Embryonic facial prominence (tissue), 1 donor: ENCODE data around the gene MYO10.
"Not testable (repeated sequence)": the region's sequence is repeated elsewhere in the genome, so short reads cannot be mapped to it uniquely, and the experiment has no call there.

Experiments used
- DNase-seq: peaks from one replicate; pipeline ENCODE4 v3.0.0-alpha.2; 2016; ENCODE audit errors: extremely low spot score

The MYO10 gene

DNA sequence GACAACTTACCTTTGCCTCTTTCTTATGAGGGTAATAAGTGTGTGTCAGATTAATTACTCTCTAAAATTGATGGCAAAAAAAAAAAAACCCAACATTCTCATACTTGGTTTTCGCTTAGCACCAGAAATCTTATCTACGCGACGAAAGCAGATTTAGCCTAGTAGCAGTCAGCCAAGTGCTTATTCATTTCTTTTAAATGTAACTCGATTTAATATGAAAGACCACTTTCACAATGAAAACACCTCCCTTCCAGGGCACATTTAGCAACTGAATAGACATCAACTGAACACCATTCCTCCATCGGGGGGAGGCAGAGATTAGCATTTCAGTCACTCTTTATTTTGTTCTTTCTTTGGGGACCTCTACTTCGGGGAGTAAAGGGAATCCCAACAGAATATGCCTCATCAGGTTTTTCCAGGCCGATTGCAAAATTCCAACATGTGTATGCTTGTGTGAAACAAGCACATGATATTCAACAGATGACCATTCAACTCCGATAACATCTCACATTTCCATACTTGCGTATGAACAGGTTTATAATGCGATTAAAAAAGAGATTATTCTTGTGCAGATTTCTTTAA is 195.2 kb downstream of the MYO10 start:
- no peak for DNase-seq

GRCh38 chr5:16740066-16740810 is 195.8 kb downstream of the MYO10 start:
- no peak for DNase-seq

DNA sequence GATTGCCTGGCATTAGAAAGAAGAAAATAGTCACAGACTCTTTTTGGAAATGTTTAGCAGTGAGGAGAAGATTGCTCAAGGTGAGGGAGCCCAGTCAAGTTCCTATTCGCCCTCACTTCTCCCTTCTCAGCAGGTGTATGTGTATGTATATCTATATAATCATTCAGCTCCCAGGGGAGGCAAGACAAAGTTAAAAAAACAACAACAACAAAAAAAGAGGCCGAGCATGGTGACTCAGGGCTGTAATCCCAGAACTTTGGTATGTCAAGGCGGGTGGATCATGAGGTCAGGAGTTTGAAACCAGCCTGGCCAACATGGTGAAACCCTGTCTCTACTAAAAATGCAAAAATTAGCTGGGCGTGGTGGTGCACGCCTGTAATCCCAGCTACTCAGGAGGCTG is 197.7 kb downstream of the MYO10 start:
- not testable (repeated sequence) for DNase-seq

- DNase-seq: no peak
These were observed 198.3 kb downstream of the MYO10 start for GRCh38 chr5:16737620-16738364.

GRCh38 chr5:16737209-16737608 is 198.9 kb downstream of the MYO10 start:
- no peak for DNase-seq

- DNase-seq: no peak
These were observed 199.7 kb downstream of the MYO10 start for GRCh38 chr5:16736158-16736995.

DNA sequence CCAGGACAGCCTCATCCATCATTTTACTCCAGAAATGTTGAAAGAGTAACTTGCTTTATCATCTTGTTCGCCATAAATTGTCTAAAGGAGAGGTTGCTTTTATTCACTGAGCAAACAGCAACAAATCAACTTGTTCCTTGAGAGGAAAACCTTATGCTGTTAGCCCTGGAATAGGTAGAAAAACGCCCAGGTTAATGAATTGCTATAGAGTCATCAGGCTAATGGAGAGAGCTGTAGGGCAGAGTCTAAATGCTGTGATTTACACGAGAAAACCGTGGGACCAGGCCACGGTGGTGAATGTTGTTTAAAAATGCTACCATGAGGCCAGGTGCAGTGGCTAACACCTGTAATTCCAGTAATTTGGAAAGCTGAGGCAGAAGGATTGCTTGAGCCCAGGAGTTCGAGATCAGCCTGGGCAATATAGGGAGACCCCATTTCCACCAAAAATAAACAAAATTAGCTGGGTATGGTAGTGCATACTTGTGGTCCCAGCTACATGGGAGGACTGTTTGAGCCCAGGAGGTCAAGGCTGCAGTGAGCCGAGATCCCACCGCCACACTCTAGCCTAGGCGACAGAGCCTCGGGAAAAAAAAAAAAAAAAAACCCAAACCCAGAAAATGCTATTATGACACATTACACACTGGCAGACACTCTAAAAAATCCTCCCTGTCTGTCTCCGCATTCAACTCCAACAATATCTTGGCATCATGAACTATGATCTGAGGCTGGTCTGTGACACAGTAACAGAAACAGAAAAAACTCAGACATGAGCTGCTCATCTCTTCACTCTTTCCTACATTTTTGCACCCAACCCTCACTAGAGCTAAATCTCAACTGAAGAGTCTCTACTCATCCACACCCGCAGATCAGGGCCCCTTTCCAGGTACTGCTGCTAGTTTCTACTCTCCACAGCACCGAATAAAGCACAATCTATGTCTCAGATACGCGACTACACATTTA is 200.7 kb downstream of the MYO10 start:
- no peak for DNase-seq

- no peak for DNase-seq
These were observed 202.6 kb downstream of the MYO10 start for GRCh38 chr5:16733331-16734006.

GRCh38 chr5:16732356-16732755 is 203.7 kb downstream of the MYO10 start:
- DNase-seq: no peak

- DNase-seq: no peak
These were observed 208.2 kb downstream of the MYO10 start for GRCh38 chr5:16727755-16728325.

GRCh38 chr5:16726538-16726946 is 209.5 kb downstream of the MYO10 start:
- no peak for DNase-seq

DNA sequence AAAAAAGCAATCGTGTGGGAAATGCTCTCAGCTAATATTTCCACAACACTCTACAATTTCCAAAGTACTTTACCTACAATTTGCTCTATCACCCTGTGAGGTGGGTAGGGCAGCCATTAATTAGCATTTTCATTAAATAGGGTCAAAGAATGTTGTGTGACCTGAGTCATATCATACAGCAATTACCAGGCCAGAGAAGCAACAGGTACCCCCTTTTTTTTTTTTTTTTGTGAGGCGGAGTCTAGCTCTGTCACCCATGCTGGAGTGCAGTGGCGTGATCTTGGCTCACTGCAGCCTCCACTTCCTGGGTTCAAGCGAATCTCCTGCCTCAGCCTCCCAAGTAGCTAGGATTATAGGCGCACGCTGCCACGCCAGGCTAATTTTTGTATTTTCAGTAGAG is 210.5 kb downstream of the MYO10 start:
- DNase-seq: no peak

DNA sequence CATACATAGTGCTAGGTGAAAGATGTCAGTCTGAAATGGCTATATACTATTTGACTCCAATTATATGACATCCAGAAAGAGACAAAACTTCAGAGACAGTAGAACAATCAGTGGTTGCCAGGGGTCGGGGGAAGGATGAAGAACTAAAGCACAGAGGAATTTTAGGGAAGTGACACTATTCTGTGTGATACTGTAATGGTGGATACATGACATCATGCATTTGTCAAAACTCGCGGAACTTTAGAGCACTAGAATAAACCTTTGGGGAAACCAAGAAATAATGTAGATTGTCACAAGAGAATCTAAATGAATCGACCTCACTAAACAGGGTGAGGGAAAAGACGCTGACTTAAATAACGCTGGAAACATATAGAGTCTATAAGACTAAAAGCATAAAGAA is 212.3 kb downstream of the MYO10 start:
- DNase-seq: no peak

- no peak for DNase-seq
These were observed 214.0 kb downstream of the MYO10 start for GRCh38 chr5:16722097-16722495.

- no peak for DNase-seq
These were observed 214.7 kb downstream of the MYO10 start for GRCh38 chr5:16721151-16722096.

GRCh38 chr5:16718036-16718435 is 218.1 kb downstream of the MYO10 start:
- not testable (repeated sequence) for DNase-seq

DNA sequence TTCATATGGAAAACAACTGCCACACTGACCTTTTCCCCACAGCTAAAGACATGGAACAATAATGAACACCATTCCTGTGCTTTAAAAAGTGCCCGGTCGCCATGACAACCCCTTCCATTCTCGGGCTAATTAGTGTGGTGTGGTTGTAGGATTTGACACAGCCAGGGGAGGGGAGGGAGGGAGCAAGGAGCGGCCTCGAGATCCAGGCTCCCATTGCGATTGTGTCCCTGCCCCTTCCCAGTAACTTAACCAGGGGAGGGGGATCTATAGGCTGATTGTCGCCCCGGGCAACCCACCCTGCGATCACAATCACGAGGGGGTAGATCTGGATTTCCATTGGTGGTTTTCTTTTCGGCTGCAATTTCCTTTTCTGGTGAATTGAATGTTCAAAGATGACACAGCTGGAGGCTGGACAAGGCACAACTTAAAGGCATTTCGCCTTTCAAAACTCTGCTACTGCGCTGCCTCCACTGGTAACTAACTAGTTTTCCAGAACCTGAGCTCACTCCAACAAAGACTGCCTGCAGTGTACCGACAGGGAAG is 222.6 kb downstream of the MYO10 start:
- no peak for DNase-seq

DNA sequence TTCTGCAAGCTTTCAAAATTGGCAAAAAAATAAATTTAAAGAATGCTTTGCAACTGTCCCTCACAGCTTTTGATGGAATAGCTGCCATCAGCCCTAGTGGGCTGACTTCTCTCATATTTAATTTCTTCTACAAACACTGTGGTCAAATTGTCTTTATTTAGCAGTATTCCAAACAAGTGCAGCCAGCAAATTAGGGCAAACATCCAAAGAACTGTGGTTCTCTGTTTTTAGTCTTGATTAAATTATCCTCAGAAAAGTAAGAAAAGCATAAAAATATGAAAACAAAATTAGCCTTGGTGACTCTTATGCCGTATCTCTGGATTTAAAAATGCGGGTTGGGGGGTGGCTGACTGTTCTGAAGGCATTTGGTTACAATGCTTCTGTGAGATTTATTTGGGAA is 223.5 kb downstream of the MYO10 start:
- DNase-seq: no peak
